Stimulated activated naive CD8-positive, alpha-beta T cell treated with anti-CD3 and anti-CD28 coated beads, Interleukin-15, Interleukin-2, amounts not matched to agents 100 ng/mL and 50 ng/mL, for 24 hours (primary cell): Measurements from ENCODE around the gene SH3BP5L.
A peak's percentile ranks its signal among the peaks of the same experiment; 100 is the strongest.

ENCODE experiments used
- H3K27ac Mint-ChIP-seq: one replicate; pipeline ENCODE4 v1.8.0; 2021; ENCODE audit warnings: mild to moderate bottlenecking, mixed read lengths
- H3K27me3 Mint-ChIP-seq: one replicate; pipeline ENCODE4 v1.8.0; 2021; ENCODE audit warnings: mixed read lengths
- H3K36me3 Mint-ChIP-seq: one replicate; pipeline ENCODE4 v1.8.0; 2021; ENCODE audit warnings: low read depth, mixed read lengths
- H3K4me1 Mint-ChIP-seq: one replicate; pipeline ENCODE4 v1.8.0; 2021; ENCODE audit warnings: low read depth, mixed read lengths
- H3K4me3 Mint-ChIP-seq: one replicate; pipeline ENCODE4 v1.8.0; 2021; ENCODE audit warnings: mild to moderate bottlenecking, mixed read lengths
- H3K9me3 Mint-ChIP-seq: one replicate; pipeline ENCODE4 v1.8.0; 2021; ENCODE audit warnings: mixed read lengths

SH3BP5L gene

DNA sequence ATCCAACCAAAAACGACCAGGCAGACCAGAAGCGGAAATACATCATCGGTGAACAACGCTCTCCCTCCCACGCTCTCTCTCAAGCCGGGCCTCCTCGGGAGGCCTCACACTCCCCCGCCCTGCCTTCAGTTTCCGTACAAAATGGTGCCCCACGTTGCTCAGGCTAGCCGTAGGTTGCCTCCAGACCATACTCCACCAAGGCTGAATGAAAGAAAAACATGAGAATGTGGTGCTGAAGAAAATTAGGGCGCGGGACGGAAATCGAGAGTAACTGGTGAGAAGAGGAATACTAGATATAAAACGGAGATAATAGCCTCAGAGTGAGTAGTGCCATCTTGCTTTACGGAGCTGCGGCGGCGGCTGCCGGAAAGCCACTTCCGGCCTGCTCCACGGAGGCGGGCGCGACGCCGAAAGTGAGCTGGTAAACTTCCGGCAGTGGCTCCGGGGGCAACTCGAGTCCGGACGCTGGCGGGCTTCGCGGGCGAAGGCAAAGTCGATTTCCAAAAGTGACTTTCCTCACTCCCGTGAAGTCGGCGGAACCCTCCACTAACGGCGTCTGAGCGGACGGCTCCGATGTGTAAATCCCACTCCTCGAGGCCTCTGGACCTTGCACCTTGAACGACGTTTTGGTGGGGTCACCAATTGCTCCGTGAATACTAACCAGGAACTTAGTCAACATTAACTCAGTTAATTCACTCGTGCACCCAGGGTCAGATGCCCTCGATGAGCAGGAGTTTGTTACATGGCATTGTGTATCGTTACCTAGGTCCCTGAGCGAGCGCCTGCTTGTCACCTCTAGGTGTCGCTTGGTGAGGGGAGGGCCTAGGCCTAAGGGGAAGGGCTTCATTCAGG is at the start of gene SH3BP5L:
Gene SH3BP5L, minus strand, starts transcription at position 7 of the 852 bp plus-strand sequence. CDS start 980 bp downstream, outside the sequence.
- Mint-ChIP-seq H3K4me1 (peaks cover 47% of the 10 kb centered on the region), H3K27ac (peak within 1 kb of the TSS; percentile 99), H3K4me3 (peak within 1 kb of the TSS; percentile 95), H3K9me3 (no peaks in the 10 kb centered on the region), H3K36me3 (peaks cover 12% of the 10 kb centered on the region), H3K27me3 (no peaks in the 10 kb centered on the region)

DNA sequence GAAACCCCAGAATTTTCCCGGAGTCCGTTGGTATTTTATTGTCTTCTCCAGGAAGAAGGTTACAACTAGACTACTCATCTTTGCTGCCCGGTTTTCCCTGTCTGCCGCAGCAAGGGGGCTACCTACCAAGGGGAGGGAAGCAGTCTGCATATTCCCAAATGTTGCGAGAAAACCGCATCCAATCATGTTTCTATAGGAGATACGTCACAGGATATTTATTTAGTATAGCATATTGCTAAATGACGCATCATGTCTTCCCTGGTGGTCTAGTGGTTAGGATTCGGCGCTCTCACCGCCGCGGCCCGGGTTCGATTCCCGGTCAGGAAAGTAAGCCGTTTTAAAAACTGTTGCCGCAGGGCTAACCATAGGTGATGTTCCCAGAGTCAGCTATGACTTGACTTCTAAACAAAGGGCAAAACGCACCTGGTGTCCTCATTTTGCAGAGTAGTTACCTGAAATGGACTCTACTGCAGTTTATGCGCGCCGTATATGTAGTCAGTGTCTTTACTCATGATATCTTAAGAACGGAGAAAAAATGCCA is 48.3 kb upstream of the SH3BP5L start:
- H3K4me1 Mint-ChIP-seq = peaks cover 25% of the 10 kb centered on the region
- H3K36me3 Mint-ChIP-seq = peaks cover 8% of the 10 kb centered on the region
- H3K27me3 Mint-ChIP-seq = peaks cover 8% of the 10 kb centered on the region
- peak overlapping the region; percentile 93 for H3K4me3 Mint-ChIP-seq
- peak overlapping the region; percentile 94 for H3K27ac Mint-ChIP-seq
- no peaks in the 10 kb centered on the region for H3K9me3 Mint-ChIP-seq

DNA sequence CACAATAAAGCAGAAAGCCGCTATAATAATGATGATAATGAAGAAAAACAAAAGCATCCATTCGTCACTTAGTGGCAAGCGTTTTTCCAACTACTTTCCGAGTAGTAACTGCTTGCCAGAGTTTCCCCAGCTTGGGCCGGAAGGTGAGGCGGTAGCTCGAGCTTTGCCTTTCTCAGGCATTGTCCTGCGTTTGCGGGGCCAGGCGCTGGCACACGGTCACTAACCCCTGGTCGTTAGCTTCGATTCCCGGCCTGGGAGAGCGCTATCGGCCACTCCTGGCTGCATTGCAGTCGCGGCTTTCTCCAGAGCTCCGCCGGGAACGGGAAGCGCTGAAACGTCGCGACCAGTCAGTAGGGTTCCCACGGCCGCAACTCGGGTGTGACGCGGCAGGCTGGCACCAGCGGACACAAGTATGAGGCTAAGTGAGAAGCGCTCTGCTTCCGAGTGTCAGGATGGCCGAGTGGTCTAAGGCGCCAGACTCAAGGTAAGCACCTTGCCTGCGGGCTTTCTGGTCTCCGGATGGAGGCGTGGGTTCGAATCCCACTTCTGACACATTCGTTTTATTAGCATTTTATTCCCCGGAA is 47.8 kb upstream of the SH3BP5L start:
- no peaks in the 10 kb centered on the region for H3K9me3 Mint-ChIP-seq
- peaks cover 8% of the 10 kb centered on the region for H3K36me3 Mint-ChIP-seq
- H3K27ac Mint-ChIP-seq = peak overlapping the region; percentile 94
- H3K4me1 Mint-ChIP-seq = peaks cover 25% of the 10 kb centered on the region
- H3K4me3 Mint-ChIP-seq = peak overlapping the region; percentile 93
- H3K27me3 Mint-ChIP-seq = peaks cover 8% of the 10 kb centered on the region

DNA sequence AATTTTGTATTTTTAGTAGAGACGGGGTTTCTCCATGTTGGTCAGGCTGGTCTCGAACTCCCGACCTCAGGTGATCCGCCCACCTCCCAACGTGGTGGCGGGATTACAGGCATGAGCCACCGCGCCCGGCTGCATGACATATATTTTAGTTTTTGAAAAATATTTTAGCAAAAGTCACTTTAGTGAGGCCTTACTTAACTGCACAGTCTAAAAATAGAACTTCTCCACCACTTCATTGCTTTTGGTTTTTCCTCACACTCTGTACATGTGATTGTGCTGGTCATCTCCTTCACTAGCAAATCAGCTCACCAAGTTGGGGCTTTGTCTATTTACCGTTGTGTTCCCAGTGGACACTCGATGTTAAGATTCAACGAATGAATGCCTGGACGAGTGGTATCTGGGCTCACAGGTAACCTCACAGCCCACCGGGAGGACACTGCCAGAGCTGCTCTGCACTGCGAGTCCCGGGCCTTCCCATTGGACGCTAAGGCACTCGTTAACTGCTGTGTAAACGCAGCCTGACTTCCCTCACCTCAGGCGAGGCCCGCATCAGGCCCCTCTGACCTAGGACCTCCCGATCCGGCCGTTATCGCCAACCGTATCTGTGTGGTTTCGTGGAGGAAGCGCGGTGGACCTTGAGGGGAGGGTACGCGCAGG is 47.2 kb upstream of the SH3BP5L start:
- H3K27me3 Mint-ChIP-seq = peaks cover 8% of the 10 kb centered on the region
- H3K9me3 Mint-ChIP-seq = no peaks in the 10 kb centered on the region
- peaks cover 8% of the 10 kb centered on the region for H3K36me3 Mint-ChIP-seq
- peaks cover 25% of the 10 kb centered on the region for H3K4me1 Mint-ChIP-seq
- peak overlapping the region; percentile 93 for H3K4me3 Mint-ChIP-seq
- peak overlapping the region; percentile 94 for H3K27ac Mint-ChIP-seq

DNA sequence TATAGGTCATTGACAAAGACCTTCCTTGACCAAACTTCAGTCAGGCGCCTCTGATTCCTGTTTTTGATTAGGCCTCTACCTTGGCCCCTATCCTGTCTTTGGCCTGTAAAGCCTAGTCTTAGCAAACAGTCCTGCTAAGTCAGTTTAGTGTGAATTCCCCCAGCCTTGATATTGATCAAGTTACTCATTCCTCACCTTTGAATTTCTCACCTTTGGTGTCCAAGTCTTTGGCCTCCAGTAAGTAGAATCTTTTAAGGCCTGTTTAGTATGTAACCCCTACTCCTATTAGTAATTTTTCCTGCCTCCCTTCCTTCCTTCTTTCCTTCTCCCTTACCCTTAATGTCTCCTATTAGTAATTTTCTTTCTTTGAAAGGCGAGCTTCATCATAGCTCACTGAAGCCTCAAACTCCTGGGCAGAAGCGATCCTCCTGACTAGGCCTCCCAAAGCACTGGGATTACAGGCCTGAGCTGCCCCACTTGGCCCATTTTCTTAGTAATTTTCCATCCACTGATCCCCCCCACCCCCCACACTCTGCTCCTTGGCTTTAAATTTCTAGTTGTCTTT is 46.2 kb upstream of the SH3BP5L start:
- H3K27ac Mint-ChIP-seq = no peak overlapping the region
- H3K4me1 Mint-ChIP-seq = peaks cover 25% of the 10 kb centered on the region
- peak overlapping the region; percentile 93 for H3K4me3 Mint-ChIP-seq
- peaks cover 8% of the 10 kb centered on the region for H3K27me3 Mint-ChIP-seq
- peaks cover 8% of the 10 kb centered on the region for H3K36me3 Mint-ChIP-seq
- H3K9me3 Mint-ChIP-seq = no peaks in the 10 kb centered on the region

DNA sequence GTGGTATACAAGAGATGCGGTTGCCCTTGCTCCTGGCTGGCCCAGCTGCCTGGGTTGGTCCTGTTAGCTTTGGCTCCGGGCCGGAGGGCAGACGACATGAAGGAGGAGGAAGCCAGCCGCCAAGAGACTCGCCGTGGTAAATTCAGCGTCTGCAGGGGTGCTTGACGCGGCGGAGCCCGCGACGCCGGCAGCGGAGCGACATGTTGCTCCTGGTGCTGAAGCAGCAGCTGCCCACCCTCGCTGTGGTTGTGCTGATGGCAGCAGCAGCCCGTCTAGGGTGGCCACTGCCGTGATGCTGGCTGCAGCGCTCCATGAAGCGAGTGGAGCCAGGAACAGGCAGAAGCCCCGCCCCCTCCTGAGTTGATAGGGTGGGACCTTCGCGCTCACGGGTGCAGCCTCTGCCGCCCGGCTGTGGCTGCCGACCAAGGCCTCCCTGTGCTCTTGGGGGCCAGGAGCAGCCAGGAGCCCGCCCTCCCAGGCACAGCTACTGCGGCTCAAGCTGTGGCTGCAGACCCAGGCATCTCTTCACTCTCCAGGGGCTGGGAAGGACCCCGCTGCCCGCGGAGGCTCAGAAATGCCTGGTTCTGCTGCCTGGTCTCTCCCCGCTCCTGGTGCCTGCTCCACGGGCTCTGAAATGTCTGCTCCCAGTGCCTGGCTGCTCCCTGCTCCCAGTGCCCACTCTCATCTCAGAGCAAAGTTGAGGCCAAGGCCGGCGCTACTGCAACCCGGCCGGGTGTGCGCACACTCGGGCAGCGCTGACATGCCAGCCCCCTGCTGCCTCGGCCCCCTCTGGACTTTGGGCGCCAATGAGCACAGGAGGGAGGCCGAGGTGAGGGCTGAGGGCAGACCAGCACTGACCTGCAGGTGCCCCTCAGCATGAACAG is 37.5 kb upstream of the SH3BP5L start:
- peak overlapping the region; percentile 82 for H3K4me3 Mint-ChIP-seq
- no peaks in the 10 kb centered on the region for H3K9me3 Mint-ChIP-seq
- no peaks in the 10 kb centered on the region for H3K36me3 Mint-ChIP-seq
- H3K27me3 Mint-ChIP-seq = no peaks in the 10 kb centered on the region
- H3K4me1 Mint-ChIP-seq = peaks cover 35% of the 10 kb centered on the region
- peak overlapping the region; percentile 89 for H3K27ac Mint-ChIP-seq

DNA sequence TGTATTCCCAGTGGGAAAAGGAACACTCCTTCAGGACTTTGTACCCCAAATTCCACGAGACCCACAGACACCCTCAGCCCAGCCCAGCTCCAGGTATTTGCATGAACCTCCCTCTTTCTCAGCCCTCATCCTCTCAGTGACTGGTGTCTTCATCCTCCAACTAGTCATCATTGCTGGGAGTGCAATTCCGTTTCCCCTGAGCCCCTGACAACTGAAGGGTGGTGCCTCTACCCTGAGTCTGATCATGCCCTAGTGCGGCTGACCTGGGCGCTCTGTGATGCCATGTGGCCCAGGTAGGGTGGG is 36.9 kb upstream of the SH3BP5L start:
- Mint-ChIP-seq H3K9me3 (no peaks in the 10 kb centered on the region), H3K4me1 (peaks cover 35% of the 10 kb centered on the region), H3K4me3 (peak overlapping the region; percentile 82), H3K36me3 (no peaks in the 10 kb centered on the region), H3K27me3 (no peaks in the 10 kb centered on the region), H3K27ac (peak overlapping the region; percentile 29)

DNA sequence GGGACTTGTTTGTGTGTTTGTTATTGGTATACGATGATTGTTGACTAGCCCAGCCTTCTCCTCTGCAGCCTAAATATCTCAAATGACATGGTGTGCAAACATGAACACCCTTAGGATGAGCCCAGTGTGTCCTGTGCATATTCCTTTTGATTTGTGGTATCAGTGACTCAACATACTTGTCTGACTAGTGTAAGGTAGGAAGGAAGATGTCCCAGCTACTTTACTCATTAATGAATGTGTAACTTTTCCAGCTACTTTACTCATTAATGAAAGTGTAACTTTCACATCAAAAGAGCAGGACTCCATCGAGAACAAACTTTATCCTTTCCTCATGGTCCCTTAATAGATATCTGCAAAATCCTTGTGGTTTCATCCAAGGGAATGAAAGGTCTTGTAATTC is 35.9 kb upstream of the SH3BP5L start:
- no peak overlapping the region for H3K4me3 Mint-ChIP-seq
- no peaks in the 10 kb centered on the region for H3K27me3 Mint-ChIP-seq
- peaks cover 35% of the 10 kb centered on the region for H3K4me1 Mint-ChIP-seq
- peaks cover 4% of the 10 kb centered on the region for H3K36me3 Mint-ChIP-seq
- no peaks in the 10 kb centered on the region for H3K9me3 Mint-ChIP-seq
- no peak overlapping the region for H3K27ac Mint-ChIP-seq

DNA sequence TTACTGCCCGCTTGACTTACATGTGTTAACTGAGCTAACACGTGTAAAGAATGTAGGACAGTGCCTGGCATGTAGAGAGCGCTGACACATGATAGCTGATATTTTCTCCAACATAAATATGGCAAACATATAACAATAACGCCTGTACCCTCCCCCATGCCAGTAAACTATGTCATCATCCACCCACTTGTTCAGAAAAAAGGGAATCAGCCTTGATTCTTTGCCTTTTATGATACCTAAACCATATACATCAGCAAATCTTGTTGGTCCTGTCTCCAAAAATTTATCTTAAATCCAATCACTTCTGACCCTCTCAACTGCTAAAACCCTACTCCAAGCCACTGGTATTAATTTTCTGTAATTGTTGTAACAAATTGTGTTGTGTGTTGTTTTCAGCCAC is 34.3 kb upstream of the SH3BP5L start:
- peaks cover 35% of the 10 kb centered on the region for H3K4me1 Mint-ChIP-seq

DNA sequence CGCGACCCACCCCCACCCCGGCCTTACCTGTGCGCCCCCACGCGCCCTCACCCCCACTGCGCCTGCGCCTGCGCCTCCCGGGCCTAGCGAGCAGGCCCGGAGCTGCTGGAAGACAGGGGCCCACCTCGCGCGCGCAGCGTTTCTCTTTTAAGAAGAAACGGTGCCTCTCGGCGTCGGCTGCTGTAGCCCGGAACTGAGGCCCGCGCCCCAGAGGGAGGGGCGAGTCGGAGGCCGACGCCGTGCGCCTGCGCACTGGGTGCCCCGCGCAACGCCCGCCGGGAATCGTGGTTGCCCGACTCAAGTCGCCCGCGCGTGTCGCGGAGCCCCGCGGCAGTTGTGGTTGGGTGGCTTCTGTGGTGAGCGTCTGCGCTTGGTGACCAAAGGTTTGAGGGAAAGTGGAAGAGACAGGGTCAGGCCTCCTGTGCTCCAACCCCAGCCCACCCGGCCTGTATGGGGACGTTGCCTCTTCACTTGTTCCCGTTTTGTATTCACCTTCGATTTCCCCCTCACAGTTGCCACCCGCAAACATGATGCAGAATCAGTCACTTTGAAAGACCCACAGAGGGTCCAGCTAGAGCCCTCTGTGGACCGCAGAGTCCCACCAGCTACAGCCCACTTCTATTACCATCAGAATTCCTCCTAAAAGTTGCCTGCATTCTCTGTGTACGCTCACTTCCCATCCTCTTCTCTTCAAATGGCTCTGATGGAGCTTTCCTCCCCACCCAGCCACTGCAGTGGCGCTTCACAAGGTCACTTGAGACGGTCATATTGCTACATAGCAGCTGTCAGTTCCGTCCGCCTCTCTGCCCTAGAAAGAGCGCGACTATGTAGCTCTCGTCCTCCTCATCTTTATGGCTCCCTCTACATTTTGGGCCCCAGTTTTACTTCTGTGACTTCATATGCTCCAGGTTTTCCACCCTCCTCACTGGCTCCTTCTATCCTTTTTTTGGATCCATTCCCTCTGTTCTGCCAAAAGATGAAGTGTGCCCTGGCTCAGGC is 33.5 kb upstream of the SH3BP5L start, which contains the start of gene ZNF692:
Gene ZNF692, minus strand, starts transcription at position 195 of the 999 bp plus-strand sequence. CDS start 776 bp downstream, outside the sequence.
- H3K4me3 Mint-ChIP-seq = peak within 1 kb of the TSS; percentile 91
- peaks cover 4% of the 10 kb centered on the region for H3K36me3 Mint-ChIP-seq
- no peaks in the 10 kb centered on the region for H3K9me3 Mint-ChIP-seq
- no peaks in the 10 kb centered on the region for H3K27me3 Mint-ChIP-seq
- H3K27ac Mint-ChIP-seq = peak within 1 kb of the TSS; percentile 97
- peaks cover 34% of the 10 kb centered on the region for H3K4me1 Mint-ChIP-seq

More for the DNA sequence above, 34.3 kb upstream of the SH3BP5L start:
- peaks cover 4% of the 10 kb centered on the region for H3K36me3 Mint-ChIP-seq
- no peaks in the 10 kb centered on the region for H3K9me3 Mint-ChIP-seq
- peak overlapping the region; percentile 91 for H3K4me3 Mint-ChIP-seq
- no peaks in the 10 kb centered on the region for H3K27me3 Mint-ChIP-seq
- H3K27ac Mint-ChIP-seq = peak overlapping the region; percentile 89

DNA sequence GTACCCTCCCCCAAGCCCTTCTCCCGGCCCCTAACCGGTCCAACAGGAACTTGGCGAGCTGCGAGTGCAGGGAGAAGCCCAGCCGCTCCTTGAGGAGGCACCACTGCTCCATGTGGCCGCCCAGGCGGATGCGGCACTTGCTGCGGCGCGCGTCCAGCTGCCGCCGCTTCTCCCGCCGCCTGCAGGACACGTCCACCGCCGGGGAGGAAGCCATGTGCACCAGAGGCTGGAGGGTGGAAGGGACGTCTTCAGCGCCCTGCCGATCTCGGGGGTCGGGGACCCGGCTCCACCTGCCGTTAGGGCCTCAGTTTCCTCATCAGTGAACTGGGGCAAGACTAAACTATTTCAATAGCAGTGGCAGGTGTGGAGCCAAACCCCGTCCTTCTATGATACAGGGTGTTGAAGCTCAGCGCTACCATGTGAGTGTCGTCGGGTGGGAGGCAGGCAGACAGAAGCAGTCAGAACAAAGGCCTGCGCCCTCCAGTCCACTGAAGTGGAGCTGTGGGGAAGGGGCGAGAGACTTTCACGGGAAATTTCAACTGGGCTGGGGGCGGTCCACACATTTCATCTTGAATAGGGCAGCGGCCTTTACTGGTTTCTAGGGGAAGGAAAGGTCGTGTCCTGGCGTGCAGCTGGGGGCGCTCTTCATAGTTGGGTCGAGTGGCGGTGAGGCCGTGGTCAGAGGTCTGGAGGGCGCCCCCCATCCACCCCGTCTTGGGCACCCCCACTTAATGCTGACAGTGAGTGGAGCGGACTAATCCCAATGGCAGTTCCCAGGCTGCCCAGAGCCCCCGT is 32.6 kb upstream of the SH3BP5L start:
- H3K4me1 Mint-ChIP-seq = peaks cover 27% of the 10 kb centered on the region
- peaks cover 4% of the 10 kb centered on the region for H3K36me3 Mint-ChIP-seq
- H3K9me3 Mint-ChIP-seq = no peaks in the 10 kb centered on the region
- no peaks in the 10 kb centered on the region for H3K27me3 Mint-ChIP-seq
- H3K27ac Mint-ChIP-seq = peak overlapping the region; percentile 97
- peak overlapping the region; percentile 91 for H3K4me3 Mint-ChIP-seq

DNA sequence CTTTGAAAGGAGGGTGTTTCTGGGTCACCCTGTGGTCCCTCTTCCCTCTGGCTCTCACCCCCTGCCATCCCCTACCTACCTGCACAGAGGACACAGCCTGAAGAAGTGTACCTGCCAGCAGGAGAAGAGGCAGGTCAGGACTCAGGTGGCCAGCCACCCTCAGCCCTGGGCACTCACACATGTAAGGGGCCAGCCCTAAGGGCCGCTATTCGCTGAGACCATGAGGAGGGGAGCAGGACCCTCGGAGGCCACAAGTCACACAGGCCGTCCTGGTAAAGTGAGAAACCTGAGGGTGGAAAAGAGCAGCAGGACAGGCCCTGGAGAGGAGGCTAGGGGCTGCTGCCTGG is 32.0 kb upstream of the SH3BP5L start:
- peak overlapping the region; percentile 91 for H3K4me3 Mint-ChIP-seq
- peaks cover 4% of the 10 kb centered on the region for H3K36me3 Mint-ChIP-seq
- H3K27me3 Mint-ChIP-seq = no peaks in the 10 kb centered on the region
- peaks cover 24% of the 10 kb centered on the region for H3K4me1 Mint-ChIP-seq
- H3K27ac Mint-ChIP-seq = peak overlapping the region; percentile 97
- H3K9me3 Mint-ChIP-seq = no peaks in the 10 kb centered on the region
